Activated T-cell treated with anti-CD3 and anti-CD28 coated beads, Interleukin-2, amount 50 U/mL, for 4 hours (primary cell): ENCODE measurements around the gene ZGRF1. TPM values are rescaled to one million over a fixed set of nuclear protein-coding genes. Genes with fewer than 3 reads are reported as not detected.
"Not testable (repeated sequence)": the region's sequence is repeated elsewhere in the genome, so short reads cannot be mapped to it uniquely, and the experiment has no call there.

Experiments used
- ATAC-seq, 2 donors: fragments of 200-7000 bp; cut with Tn5 transposase; one replicate each; pipeline ENCODE4 v1.10.0; 2021
- DNase-seq: peaks from one replicate; pipeline ENCODE4 v3.0.0-alpha.2; 2020
- H3K27me3 Mint-ChIP-seq: one replicate; pipeline ENCODE4 v1.8.0; 2021; ENCODE audit warnings: low read depth, mixed read lengths
- H3K36me3 Mint-ChIP-seq: one replicate; pipeline ENCODE4 v1.8.0; 2022; ENCODE audit warnings: mixed read lengths; ENCODE audit not compliant: insufficient read depth
- H3K4me1 Mint-ChIP-seq: one replicate; pipeline ENCODE4 v1.8.0; 2021; ENCODE audit warnings: low read depth, mixed read lengths
- H3K4me3 Mint-ChIP-seq: one replicate; pipeline ENCODE4 v1.8.0; 2021; ENCODE audit warnings: mild to moderate bottlenecking, moderate library complexity, mixed read lengths
- H3K9me3 Mint-ChIP-seq: one replicate; pipeline ENCODE4 v1.8.0; 2021; ENCODE audit warnings: mixed read lengths
- total RNA-seq, 3 donors: library from RNA; stranded (reverse); gene quantifications; one replicate each; pipeline ENCODE4 v1.2.1, GENCODE V29; 2021

ZGRF1 gene
- 10 to 100 TPM; 16.8 to 19.7 (median 18.0) TPM for total RNA-seq

GRCh38 chr4:112636688-112637551 is at the start of gene ZGRF1, which contains the start of gene LARP7:
TSS of gene ZGRF1 (minus strand) at chr4:112636909. CDS start at chr4:112633176, 3,733 bp downstream.
TSS of gene LARP7 (plus strand) at chr4:112637143. CDS start at chr4:112644670, 7,527 bp downstream.
- H3K36me3 Mint-ChIP-seq = peaks cover 9% of the 10 kb centered on the region
- no peak within 1 kb of the TSS for H3K4me3 Mint-ChIP-seq
- H3K9me3 Mint-ChIP-seq = no peaks in the 10 kb centered on the region
- no peaks in the 10 kb centered on the region for H3K27me3 Mint-ChIP-seq
- H3K4me1 Mint-ChIP-seq = peaks cover 19% of the 10 kb centered on the region
- DNase-seq (peak; percentile 96), ATAC-seq (peak; percentile 95 to 96)

- Mint-ChIP-seq H3K27me3 (peaks cover 2% of the 10 kb centered on the region), H3K9me3 (no peaks in the 10 kb centered on the region), H3K36me3 (no peaks in the 10 kb centered on the region), H3K4me1 (no peaks in the 10 kb centered on the region), H3K4me3 (no peak overlapping the region)
- DNase-seq (no peak), ATAC-seq (no peak)
These were observed 44.3 kb upstream of the ZGRF1 start for GRCh38 chr4:112680996-112681395.

- DNase-seq (no peak), ATAC-seq (no peak)
- H3K27me3 Mint-ChIP-seq = no peaks in the 10 kb centered on the region
- no peak overlapping the region for H3K4me3 Mint-ChIP-seq
- no peaks in the 10 kb centered on the region for H3K9me3 Mint-ChIP-seq
- H3K4me1 Mint-ChIP-seq = no peaks in the 10 kb centered on the region
- H3K36me3 Mint-ChIP-seq = no peaks in the 10 kb centered on the region
These were observed 40.9 kb upstream of the ZGRF1 start for GRCh38 chr4:112677519-112678091.

GRCh38 chr4:112674376-112674775 is 37.7 kb upstream of the ZGRF1 start:
- Mint-ChIP-seq H3K9me3 (no peaks in the 10 kb centered on the region), H3K4me1 (no peaks in the 10 kb centered on the region), H3K4me3 (no peak overlapping the region), H3K36me3 (no peaks in the 10 kb centered on the region), H3K27me3 (no peaks in the 10 kb centered on the region)
- ATAC-seq (no peak), DNase-seq (no peak)

- H3K36me3 Mint-ChIP-seq = no peaks in the 10 kb centered on the region
- no peaks in the 10 kb centered on the region for H3K9me3 Mint-ChIP-seq
- DNase-seq (no peak), ATAC-seq (no peak)
- H3K4me1 Mint-ChIP-seq = no peaks in the 10 kb centered on the region
- H3K4me3 Mint-ChIP-seq = no peak overlapping the region
- no peaks in the 10 kb centered on the region for H3K27me3 Mint-ChIP-seq
These were observed 37.0 kb upstream of the ZGRF1 start for GRCh38 chr4:112673686-112674085.

- ATAC-seq (no peak), DNase-seq (no peak)
- no peak overlapping the region for H3K4me3 Mint-ChIP-seq
- H3K36me3 Mint-ChIP-seq = no peaks in the 10 kb centered on the region
- H3K9me3 Mint-ChIP-seq = no peaks in the 10 kb centered on the region
- no peaks in the 10 kb centered on the region for H3K27me3 Mint-ChIP-seq
- no peaks in the 10 kb centered on the region for H3K4me1 Mint-ChIP-seq
These were observed 36.4 kb upstream of the ZGRF1 start for GRCh38 chr4:112673076-112673475.

GRCh38 chr4:112668131-112668530 is 31.4 kb upstream of the ZGRF1 start:
- H3K4me1 Mint-ChIP-seq = no peaks in the 10 kb centered on the region
- H3K27me3 Mint-ChIP-seq = no peaks in the 10 kb centered on the region
- H3K9me3 Mint-ChIP-seq = no peaks in the 10 kb centered on the region
- DNase-seq (no peak), ATAC-seq (no peak)
- no peak overlapping the region for H3K4me3 Mint-ChIP-seq
- no peaks in the 10 kb centered on the region for H3K36me3 Mint-ChIP-seq

GRCh38 chr4:112664611-112665010 is 27.9 kb upstream of the ZGRF1 start:
- ATAC-seq (no peak), DNase-seq (no peak)
- H3K27me3 Mint-ChIP-seq = no peaks in the 10 kb centered on the region
- H3K4me3 Mint-ChIP-seq = no peak overlapping the region
- H3K9me3 Mint-ChIP-seq = no peaks in the 10 kb centered on the region
- H3K4me1 Mint-ChIP-seq = no peaks in the 10 kb centered on the region
- H3K36me3 Mint-ChIP-seq = no peaks in the 10 kb centered on the region

GRCh38 chr4:112656115-112656514 is 19.4 kb upstream of the ZGRF1 start:
- not testable (repeated sequence) for H3K9me3 Mint-ChIP-seq, H3K27me3 Mint-ChIP-seq, H3K4me1 Mint-ChIP-seq, ATAC-seq, H3K4me3 Mint-ChIP-seq, DNase-seq
- peaks cover 30% of the 10 kb centered on the region for H3K36me3 Mint-ChIP-seq

GRCh38 chr4:112655270-112655669 is 18.6 kb upstream of the ZGRF1 start:
- H3K36me3 Mint-ChIP-seq = peaks cover 31% of the 10 kb centered on the region
- no peak overlapping the region for H3K4me3 Mint-ChIP-seq
- DNase-seq = no peak
- no peak for ATAC-seq
- no peaks in the 10 kb centered on the region for H3K4me1 Mint-ChIP-seq
- H3K27me3 Mint-ChIP-seq = no peaks in the 10 kb centered on the region
- no peaks in the 10 kb centered on the region for H3K9me3 Mint-ChIP-seq

GRCh38 chr4:112652216-112652615 is 15.5 kb upstream of the ZGRF1 start:
- H3K4me3 Mint-ChIP-seq = no peak overlapping the region
- no peaks in the 10 kb centered on the region for H3K9me3 Mint-ChIP-seq
- peaks cover 24% of the 10 kb centered on the region for H3K36me3 Mint-ChIP-seq
- ATAC-seq (no peak), DNase-seq (no peak)
- H3K4me1 Mint-ChIP-seq = no peaks in the 10 kb centered on the region
- no peaks in the 10 kb centered on the region for H3K27me3 Mint-ChIP-seq

GRCh38 chr4:112651641-112652040 is 14.9 kb upstream of the ZGRF1 start:
- Mint-ChIP-seq H3K9me3 (no peaks in the 10 kb centered on the region), H3K27me3 (no peaks in the 10 kb centered on the region), H3K4me3 (no peak overlapping the region), H3K4me1 (no peaks in the 10 kb centered on the region), H3K36me3 (peaks cover 28% of the 10 kb centered on the region)
- DNase-seq = no peak
- ATAC-seq = no peak

GRCh38 chr4:112650332-112650731 is 13.6 kb upstream of the ZGRF1 start:
- Mint-ChIP-seq H3K27me3 (no peaks in the 10 kb centered on the region), H3K36me3 (peaks cover 26% of the 10 kb centered on the region), H3K4me1 (no peaks in the 10 kb centered on the region), H3K4me3 (no peak overlapping the region), H3K9me3 (no peaks in the 10 kb centered on the region)
- DNase-seq (no peak), ATAC-seq (no peak)

- peaks cover 21% of the 10 kb centered on the region for H3K36me3 Mint-ChIP-seq
These were observed 12.3 kb upstream of the ZGRF1 start for GRCh38 chr4:112649055-112649408.

More at GRCh38 chr4:112649055-112649408, 12.3 kb upstream of the ZGRF1 start:
- Mint-ChIP-seq H3K27me3 (no peaks in the 10 kb centered on the region), H3K9me3 (no peaks in the 10 kb centered on the region), H3K4me1 (no peaks in the 10 kb centered on the region), H3K4me3 (no peak overlapping the region)
- DNase-seq (no peak), ATAC-seq (no peak)
